Naive B cell (primary cell): ENCODE measurements around the gene SCLY. TPM values are rescaled to one million over a fixed set of nuclear protein-coding genes. Genes with fewer than 3 reads are reported as not detected.

Experiments used
- ATAC-seq, 2 donors: fragments of 150-1000 bp; cut with Tn5 transposase; 2 replicates each; pipeline ENCODE4 v1.10.0; 2021; ENCODE audit warnings: low read depth in 2 of 2, mild to moderate bottlenecking in 2 of 2, moderate library complexity in 2 of 2
- DNase-seq: peaks from one replicate; pipeline ENCODE4 v3.0.0; 2022
- H3K27ac Mint-ChIP-seq, 6 donors: one replicate each; pipeline ENCODE4 v1.8.0; 2020 to 2022; ENCODE audit warnings: mild to moderate bottlenecking in 6 of 6, mixed read lengths in 6 of 6, moderate library complexity in 5 of 6, inconsistent platforms in 2 of 6
- H3K27me3 Mint-ChIP-seq, 3 donors: one replicate each; pipeline ENCODE4 v1.8.0; 2021 to 2022; ENCODE audit warnings: mixed read lengths in 3 of 3, mild to moderate bottlenecking in 1 of 3
- H3K36me3 Mint-ChIP-seq, 2 donors: one replicate each; pipeline ENCODE4 v1.8.0; 2020 to 2022; ENCODE audit warnings: mixed read lengths in 2 of 2, inconsistent platforms in 1 of 2, mild to moderate bottlenecking in 1 of 2
- H3K4me1 Mint-ChIP-seq, 3 donors: one replicate each; pipeline ENCODE4 v1.8.0; 2020 to 2022; ENCODE audit warnings: mixed read lengths in 3 of 3, inconsistent platforms in 1 of 3, mild to moderate bottlenecking in 1 of 3, moderate library complexity in 1 of 3
- H3K4me3 Mint-ChIP-seq, 8 donors: one replicate each; pipeline ENCODE4 v1.8.0; 2020 to 2022; ENCODE audit warnings: mild to moderate bottlenecking in 8 of 8, mixed read lengths in 8 of 8, moderate library complexity in 8 of 8, inconsistent platforms in 2 of 8
- H3K9me3 Mint-ChIP-seq, 7 donors: one replicate each; pipeline ENCODE4 v1.8.0; 2020 to 2022; ENCODE audit warnings: mixed read lengths in 7 of 7, mild to moderate bottlenecking in 5 of 7, inconsistent platforms in 2 of 7, moderate library complexity in 1 of 7
- polyA plus RNA-seq, 6 donors: library from polyadenylated mRNA; unstranded; fragments of 300-500 nt; fragmentation: Illumina TruSeq; gene quantifications; one replicate each; pipeline ENCODE4 v1.2.3, GENCODE V29; 2021; ENCODE audit warnings: low read depth in 6 of 6

SCLY gene, protein sequence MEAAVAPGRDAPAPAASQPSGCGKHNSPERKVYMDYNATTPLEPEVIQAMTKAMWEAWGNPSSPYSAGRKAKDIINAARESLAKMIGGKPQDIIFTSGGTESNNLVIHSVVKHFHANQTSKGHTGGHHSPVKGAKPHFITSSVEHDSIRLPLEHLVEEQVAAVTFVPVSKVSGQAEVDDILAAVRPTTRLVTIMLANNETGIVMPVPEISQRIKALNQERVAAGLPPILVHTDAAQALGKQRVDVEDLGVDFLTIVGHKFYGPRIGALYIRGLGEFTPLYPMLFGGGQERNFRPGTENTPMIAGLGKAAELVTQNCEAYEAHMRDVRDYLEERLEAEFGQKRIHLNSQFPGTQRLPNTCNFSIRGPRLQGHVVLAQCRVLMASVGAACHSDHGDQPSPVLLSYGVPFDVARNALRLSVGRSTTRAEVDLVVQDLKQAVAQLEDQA
- polyA plus RNA-seq, result 10 to 100 TPM; 11.5 to 18.8 (median 15.6) TPM

DNA sequence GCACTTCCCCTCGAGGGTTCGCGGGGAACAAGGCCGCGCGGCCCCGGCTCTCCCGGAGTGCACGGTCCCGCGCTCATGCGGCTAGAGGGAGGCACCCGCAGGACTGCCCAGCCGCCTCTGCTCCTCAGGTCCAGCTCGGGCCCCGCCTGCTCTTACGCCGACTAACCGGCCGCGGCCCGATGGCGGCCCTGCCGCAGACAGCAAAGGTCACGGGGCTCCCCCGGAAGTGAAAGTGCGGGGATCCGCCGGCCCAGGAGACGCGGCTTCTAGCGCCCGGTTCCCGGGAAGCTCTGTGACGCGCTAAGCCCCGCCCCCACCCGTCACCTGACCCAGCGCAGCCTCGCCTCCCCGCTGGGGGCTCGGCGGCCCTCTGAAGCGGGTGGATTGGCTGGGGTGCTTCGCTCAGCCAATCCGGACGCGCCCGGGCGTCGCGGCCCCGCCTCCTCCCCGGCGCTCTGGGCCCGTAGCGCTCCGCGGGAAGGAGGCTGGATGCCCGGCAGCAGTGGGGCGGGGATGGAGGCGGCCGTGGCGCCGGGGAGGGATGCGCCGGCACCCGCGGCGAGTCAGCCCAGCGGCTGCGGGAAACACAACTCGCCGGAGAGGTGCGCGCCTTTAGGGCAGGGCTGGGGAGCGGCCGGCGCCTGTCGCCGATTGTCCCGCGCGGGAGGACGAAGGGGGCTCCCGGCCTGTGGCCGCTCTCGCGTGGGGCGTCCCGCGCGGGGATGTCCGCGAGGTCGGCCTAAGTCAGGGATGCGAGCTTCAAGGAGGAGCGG is at the start of gene SCLY:
TSS of gene SCLY (plus strand) at position 460 of the 773 bp plus-strand sequence. CDS start at position 514, 54 bp downstream.
- peaks cover 0 to 8% (median 4%) of the 10 kb centered on the region in 7 donors for H3K9me3 Mint-ChIP-seq
- DNase-seq (peak; percentile 94), ATAC-seq (peak; percentile 94)
- peaks cover 26 to 32% (median 29%) of the 10 kb centered on the region in 3 donors for H3K4me1 Mint-ChIP-seq
- H3K27me3 Mint-ChIP-seq, result peaks cover 17 to 18% (median 18%) of the 10 kb centered on the region in 3 donors
- H3K4me3 Mint-ChIP-seq, result peak within 1 kb of the TSS; percentile 80 to 96 (median 92)
- peaks cover 0 to 7% of the 10 kb centered on the region in 2 donors for H3K36me3 Mint-ChIP-seq
- H3K27ac Mint-ChIP-seq, result peak within 1 kb of the TSS; percentile 88 to 99 (median 96)

GRCh38 chr2:238013806-238014205 is 47.0 kb upstream of the SCLY start:
- peaks cover 19 to 21% of the 10 kb centered on the region in 2 donors for H3K36me3 Mint-ChIP-seq
- ATAC-seq (no peak), DNase-seq (no peak)
- H3K27ac Mint-ChIP-seq, result peak overlapping the region in 2 of 6 donors; percentile 30 to 68
- H3K4me1 Mint-ChIP-seq, result peaks cover 9 to 29% (median 12%) of the 10 kb centered on the region in 3 donors
- H3K9me3 Mint-ChIP-seq, result no peaks in the 10 kb centered on the region
- H3K27me3 Mint-ChIP-seq, result no peaks in the 10 kb centered on the region
- no peak overlapping the region for H3K4me3 Mint-ChIP-seq

GRCh38 chr2:238015705-238016104 is 45.1 kb upstream of the SCLY start:
- Mint-ChIP-seq H3K4me1 (peaks cover 5 to 25% (median 9%) of the 10 kb centered on the region in 3 donors), H3K4me3 (no peak overlapping the region), H3K27me3 (no peaks in the 10 kb centered on the region), H3K9me3 (no peaks in the 10 kb centered on the region), H3K36me3 (peaks cover 18 to 21% of the 10 kb centered on the region in 2 donors), H3K27ac (no peak overlapping the region)
- no peak for ATAC-seq
- no peak for DNase-seq

- H3K9me3 Mint-ChIP-seq, result no peaks in the 10 kb centered on the region
- no peak overlapping the region for H3K4me3 Mint-ChIP-seq
- H3K36me3 Mint-ChIP-seq, result peaks cover 15 to 19% of the 10 kb centered on the region in 2 donors
- H3K27me3 Mint-ChIP-seq, result no peaks in the 10 kb centered on the region
- peak overlapping the region in 3 of 6 donors; percentile 26 to 60 (median 41) for H3K27ac Mint-ChIP-seq
- DNase-seq (peak; percentile 27), ATAC-seq (peak; percentile 63 to 84)
- H3K4me1 Mint-ChIP-seq, result peaks cover 0 to 18% (median 3%) of the 10 kb centered on the region in 3 donors
Observed at GRCh38 chr2:238016526-238016925, 44.3 kb upstream of the SCLY start.

GRCh38 chr2:238019962-238020361 is 40.8 kb upstream of the SCLY start:
- H3K27ac Mint-ChIP-seq, result no peak overlapping the region
- peaks cover 18 to 19% of the 10 kb centered on the region in 2 donors for H3K36me3 Mint-ChIP-seq
- no peaks in the 10 kb centered on the region for H3K9me3 Mint-ChIP-seq
- no peak overlapping the region for H3K4me3 Mint-ChIP-seq
- ATAC-seq (no peak), DNase-seq (no peak)
- no peaks in the 10 kb centered on the region for H3K27me3 Mint-ChIP-seq
- H3K4me1 Mint-ChIP-seq, result peaks cover 0 to 18% (median 3%) of the 10 kb centered on the region in 3 donors

DNA sequence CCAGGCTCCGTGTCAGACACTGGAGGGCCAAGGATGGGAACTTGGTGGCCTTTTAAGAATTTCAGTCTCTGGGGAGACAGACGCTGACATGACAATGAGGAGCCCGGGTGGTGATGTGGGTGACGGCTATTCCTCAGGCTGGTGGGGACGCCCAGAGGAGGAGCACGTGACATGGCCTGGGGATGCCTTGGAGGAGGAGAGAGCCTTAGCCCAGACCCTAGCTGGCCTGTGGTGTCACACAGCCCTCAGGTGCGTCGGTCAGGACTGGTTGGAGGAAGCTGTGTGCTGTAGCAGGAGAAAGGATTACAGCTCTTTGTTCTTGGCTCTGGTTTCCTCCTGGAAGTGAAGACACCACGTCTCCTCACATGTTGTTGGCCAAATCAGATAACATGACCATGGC is 40.0 kb upstream of the SCLY start:
- ATAC-seq, result no peak
- Mint-ChIP-seq H3K36me3 (peaks cover 24 to 26% of the 10 kb centered on the region in 2 donors), H3K27me3 (no peaks in the 10 kb centered on the region), H3K4me1 (peaks cover 0 to 17% (median 2%) of the 10 kb centered on the region in 3 donors), H3K9me3 (no peaks in the 10 kb centered on the region), H3K4me3 (no peak overlapping the region), H3K27ac (no peak overlapping the region)
- DNase-seq, result no peak

DNA sequence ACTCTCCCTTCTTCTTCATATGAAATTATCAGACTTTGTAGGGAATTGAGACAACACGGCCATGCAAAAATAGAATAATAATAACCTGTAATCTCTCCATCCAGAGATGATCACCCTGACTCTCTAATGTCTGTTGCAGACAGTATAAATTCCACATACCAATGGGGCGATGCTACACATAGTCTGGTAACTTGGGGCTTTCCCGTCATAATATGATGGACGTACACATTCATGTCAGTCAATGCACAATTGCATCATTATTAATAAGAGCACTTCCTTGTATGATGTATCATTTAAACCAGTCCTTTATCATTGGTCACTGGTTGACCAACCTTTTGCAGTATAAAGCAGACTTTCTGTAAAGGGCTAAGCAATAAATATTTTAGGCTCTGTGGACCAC is 39.5 kb upstream of the SCLY start:
- Mint-ChIP-seq H3K4me3 (no peak overlapping the region), H3K4me1 (peaks cover 0 to 13% (median 0%) of the 10 kb centered on the region in 3 donors), H3K9me3 (no peaks in the 10 kb centered on the region), H3K36me3 (peaks cover 24 to 26% of the 10 kb centered on the region in 2 donors), H3K27me3 (no peaks in the 10 kb centered on the region), H3K27ac (peak overlapping the region in 1 of 6 donors; percentile 15)
- DNase-seq (no peak), ATAC-seq (no peak)

GRCh38 chr2:238022594-238023157 is 38.1 kb upstream of the SCLY start:
- peak overlapping the region in 1 of 6 donors; percentile 78 for H3K27ac Mint-ChIP-seq
- H3K36me3 Mint-ChIP-seq, result peaks cover 16 to 23% of the 10 kb centered on the region in 2 donors
- DNase-seq, result no peak
- H3K4me1 Mint-ChIP-seq, result peaks cover 0 to 5% (median 0%) of the 10 kb centered on the region in 3 donors
- no peaks in the 10 kb centered on the region for H3K9me3 Mint-ChIP-seq
- H3K4me3 Mint-ChIP-seq, result no peak overlapping the region
- no peaks in the 10 kb centered on the region for H3K27me3 Mint-ChIP-seq
- no peak for ATAC-seq

DNA sequence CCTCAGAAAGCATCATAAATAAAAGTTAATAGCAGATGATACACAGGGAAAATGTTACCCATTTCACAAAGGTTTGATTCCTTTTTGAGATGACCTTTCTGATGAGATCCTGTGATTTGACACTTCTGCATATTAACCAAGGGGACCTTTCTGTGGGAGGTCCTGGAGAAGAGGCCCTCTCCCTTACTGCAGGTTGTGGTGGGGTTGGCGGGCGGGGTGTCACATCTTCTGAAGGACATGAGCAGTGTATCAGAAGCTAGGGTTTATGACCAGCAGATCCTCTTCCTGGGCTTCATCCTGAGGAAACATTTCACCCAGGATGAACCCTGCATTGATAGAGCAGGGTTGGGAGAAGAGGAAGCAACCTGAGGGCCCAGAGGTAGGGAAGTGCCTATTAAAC is 37.2 kb upstream of the SCLY start:
- no peaks in the 10 kb centered on the region for H3K27me3 Mint-ChIP-seq
- ATAC-seq, result no peak
- no peaks in the 10 kb centered on the region for H3K9me3 Mint-ChIP-seq
- H3K36me3 Mint-ChIP-seq, result peaks cover 15 to 23% of the 10 kb centered on the region in 2 donors
- peak overlapping the region in 1 of 6 donors; percentile 33 for H3K27ac Mint-ChIP-seq
- no peak for DNase-seq
- H3K4me3 Mint-ChIP-seq, result no peak overlapping the region
- peaks cover 0 to 5% (median 0%) of the 10 kb centered on the region in 3 donors for H3K4me1 Mint-ChIP-seq

- no peak overlapping the region for H3K4me3 Mint-ChIP-seq
- H3K9me3 Mint-ChIP-seq, result no peaks in the 10 kb centered on the region
- H3K36me3 Mint-ChIP-seq, result peaks cover 16 to 23% of the 10 kb centered on the region in 2 donors
- no peak for ATAC-seq
- H3K27ac Mint-ChIP-seq, result peak overlapping the region in 2 of 6 donors; percentile 2 to 49
- DNase-seq, result no peak
- no peaks in the 10 kb centered on the region for H3K4me1 Mint-ChIP-seq
- no peaks in the 10 kb centered on the region for H3K27me3 Mint-ChIP-seq
Observed at GRCh38 chr2:238024986-238025385, 35.8 kb upstream of the SCLY start.

DNA sequence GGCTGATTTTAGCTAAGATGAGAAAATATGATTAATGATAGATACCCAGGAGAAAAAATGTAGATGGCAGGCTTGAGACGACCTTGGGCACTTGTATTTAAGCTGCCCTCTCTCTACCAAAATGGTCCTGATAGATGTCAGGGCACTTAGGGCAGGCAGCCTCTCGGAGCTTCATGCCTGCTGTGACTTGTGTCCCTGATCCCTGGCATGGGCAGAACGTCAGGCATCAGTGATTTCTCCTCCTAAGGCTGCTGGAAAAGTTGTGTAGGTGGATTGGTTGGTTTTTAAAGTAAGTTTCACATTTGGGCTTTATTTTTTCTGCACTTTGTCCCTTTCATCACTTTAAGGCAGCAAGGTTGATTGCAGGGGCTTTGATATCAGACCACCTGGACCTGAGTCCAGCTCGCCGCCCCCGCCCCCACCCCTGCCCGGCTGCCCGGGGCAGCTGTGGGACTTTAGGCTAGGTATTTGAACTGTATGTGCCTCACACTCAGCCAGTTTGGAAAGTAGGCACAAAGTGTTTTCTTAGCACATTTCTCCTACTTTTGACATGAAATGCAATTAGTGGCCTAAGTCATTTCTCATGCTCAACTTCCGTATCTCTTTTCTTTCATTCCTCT is 35.0 kb upstream of the SCLY start:
- Mint-ChIP-seq H3K4me1 (no peaks in the 10 kb centered on the region), H3K36me3 (peaks cover 24 to 27% of the 10 kb centered on the region in 2 donors), H3K27ac (peak overlapping the region in 1 of 6 donors; percentile 13), H3K9me3 (no peaks in the 10 kb centered on the region), H3K4me3 (no peak overlapping the region), H3K27me3 (no peaks in the 10 kb centered on the region)
- no peak for ATAC-seq
- no peak for DNase-seq

DNA sequence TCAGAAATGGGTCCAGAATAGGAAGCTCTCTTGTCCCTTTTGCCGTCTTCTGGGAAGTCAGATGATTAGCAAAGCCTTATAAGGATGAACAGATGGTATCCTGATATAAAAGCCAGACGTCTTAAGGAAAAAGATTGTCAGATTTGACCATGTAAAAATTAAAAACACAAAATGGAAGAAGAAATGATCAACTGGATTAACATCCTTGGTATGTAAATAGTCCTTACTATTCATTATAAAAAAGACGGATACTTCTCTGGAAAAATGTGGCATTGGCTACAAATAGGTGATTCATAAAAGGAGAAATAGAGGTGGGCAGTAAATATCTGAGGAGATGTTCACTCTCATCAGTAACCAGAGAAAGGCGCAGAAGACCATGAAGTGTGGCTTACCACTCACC is 33.7 kb upstream of the SCLY start:
- Mint-ChIP-seq H3K4me3 (no peak overlapping the region), H3K27me3 (no peaks in the 10 kb centered on the region), H3K36me3 (peaks cover 18 to 30% of the 10 kb centered on the region in 2 donors), H3K9me3 (no peaks in the 10 kb centered on the region), H3K4me1 (no peaks in the 10 kb centered on the region), H3K27ac (peak overlapping the region in 3 of 6 donors; percentile 49 to 52 (median 49))
- DNase-seq, result no peak
- no peak for ATAC-seq
